NCI-H1048 (cell line): ENCODE data around the gene FAM181A.

Experiments
- DNase-seq: peaks from one replicate; lab custom pipeline; 2025; lab: John Stamatoyannopoulos, UW

The FAM181A gene

GRCh38 chr14:93950948-93951634 lies 23.9 kb downstream of the FAM181A start:
- no peak for DNase-seq

DNA sequence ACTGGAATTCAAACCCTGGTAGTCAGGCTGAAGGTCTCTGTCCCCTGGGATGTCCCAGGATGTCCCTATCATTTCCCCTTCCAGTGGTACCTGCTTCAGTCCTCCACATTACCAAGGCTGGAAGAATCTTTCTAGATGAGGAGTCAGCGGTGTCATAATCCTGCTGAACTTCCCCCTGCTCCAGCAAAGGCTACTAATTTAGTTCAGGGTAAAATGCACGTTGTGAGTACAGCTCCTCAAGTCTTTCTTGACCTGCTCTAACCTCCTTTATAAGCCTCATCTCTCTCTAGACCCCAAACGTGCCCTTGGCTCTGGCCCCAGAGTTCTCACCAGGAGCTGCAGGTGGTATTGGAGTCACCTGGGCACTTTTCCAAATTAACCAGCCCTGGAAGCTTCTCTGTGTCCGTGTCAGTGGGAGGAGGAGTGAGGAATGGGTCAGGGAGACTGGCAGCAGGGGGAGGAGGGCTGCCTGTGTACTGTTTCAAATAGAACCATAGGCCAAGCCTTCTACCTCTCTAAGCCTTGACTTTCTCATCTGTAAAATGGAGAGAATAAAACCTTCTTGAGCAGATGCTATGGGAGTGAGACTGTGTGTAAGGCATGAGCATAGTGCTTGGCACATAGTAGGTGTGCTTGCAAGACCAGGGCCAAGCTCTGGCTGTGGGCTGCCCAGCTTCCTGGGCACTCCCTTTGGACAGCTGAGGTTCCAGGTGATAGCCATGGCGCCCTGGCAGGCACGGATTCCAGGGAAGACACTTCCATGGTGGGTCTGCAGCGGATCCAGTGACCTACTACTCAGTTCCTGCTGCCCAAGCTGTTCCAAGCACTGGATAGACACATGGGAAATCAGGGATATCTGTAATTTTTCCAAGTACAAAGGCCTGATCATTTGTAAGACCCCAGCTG lies 24.7 kb downstream of the FAM181A start:
- DNase-seq, result no peak

GRCh38 chr14:93952829-93953228 lies 25.7 kb downstream of the FAM181A start:
- DNase-seq, result no peak

DNA sequence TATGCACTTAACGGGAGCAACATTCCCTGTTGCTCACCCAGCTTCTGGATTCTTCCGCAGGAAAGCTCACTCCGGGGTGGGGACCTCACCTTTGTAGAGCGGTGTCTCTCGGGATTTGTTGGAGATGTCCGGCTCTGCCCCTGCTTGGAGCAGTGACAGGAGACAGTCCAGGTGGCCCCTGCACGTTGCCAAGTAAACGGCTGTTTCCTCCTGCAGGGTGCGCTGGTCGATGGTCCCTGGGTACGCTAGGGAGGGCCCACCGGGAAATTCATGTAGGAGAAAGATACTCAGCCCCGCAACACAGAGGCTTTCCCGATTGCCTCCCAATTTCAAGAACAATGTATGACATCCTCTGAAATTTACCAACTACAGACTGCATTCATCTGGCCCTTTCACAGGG lies 26.1 kb downstream of the FAM181A start:
- DNase-seq, result no peak

DNA sequence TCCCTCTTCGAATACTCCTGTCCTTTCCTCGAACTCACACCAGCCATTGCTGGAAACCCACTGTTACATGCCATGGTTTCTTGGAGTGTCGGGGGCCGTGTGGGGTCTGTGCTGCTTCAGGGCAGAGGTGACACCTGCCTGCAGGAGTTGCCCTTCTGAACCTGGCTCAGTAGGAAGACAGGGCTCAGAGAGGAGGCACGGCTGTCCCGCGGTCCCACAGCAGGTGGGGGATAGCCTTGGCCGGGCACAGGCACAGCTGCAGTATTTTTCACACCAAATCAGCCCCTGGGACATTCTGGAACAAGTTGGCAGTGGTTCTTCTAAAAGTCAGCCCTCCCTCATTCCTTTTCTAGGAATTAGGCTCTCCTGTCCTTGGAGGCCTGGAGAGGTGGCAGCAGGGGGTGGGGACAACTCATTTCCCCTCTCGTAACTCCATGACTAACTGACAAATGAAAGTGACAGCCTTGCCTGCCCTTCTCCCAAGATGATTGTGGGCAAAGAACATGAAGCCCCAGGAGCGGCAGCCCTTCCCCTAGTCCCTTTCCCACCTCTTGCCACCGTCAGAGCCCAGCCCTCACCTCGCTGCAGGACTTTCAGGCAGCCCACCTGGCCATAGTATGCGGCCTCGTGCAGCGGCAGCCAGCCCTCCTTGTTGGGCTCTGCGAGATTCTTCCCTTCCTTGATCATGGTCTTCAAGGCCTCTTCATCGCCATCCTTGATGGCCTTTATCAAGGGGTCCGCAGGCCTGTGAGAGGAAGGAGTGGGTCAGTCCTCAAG lies 26.8 kb downstream of the FAM181A start:
- no peak for DNase-seq

GRCh38 chr14:93954516-93954830 lies 27.3 kb downstream of the FAM181A start:
- DNase-seq, result no peak

DNA sequence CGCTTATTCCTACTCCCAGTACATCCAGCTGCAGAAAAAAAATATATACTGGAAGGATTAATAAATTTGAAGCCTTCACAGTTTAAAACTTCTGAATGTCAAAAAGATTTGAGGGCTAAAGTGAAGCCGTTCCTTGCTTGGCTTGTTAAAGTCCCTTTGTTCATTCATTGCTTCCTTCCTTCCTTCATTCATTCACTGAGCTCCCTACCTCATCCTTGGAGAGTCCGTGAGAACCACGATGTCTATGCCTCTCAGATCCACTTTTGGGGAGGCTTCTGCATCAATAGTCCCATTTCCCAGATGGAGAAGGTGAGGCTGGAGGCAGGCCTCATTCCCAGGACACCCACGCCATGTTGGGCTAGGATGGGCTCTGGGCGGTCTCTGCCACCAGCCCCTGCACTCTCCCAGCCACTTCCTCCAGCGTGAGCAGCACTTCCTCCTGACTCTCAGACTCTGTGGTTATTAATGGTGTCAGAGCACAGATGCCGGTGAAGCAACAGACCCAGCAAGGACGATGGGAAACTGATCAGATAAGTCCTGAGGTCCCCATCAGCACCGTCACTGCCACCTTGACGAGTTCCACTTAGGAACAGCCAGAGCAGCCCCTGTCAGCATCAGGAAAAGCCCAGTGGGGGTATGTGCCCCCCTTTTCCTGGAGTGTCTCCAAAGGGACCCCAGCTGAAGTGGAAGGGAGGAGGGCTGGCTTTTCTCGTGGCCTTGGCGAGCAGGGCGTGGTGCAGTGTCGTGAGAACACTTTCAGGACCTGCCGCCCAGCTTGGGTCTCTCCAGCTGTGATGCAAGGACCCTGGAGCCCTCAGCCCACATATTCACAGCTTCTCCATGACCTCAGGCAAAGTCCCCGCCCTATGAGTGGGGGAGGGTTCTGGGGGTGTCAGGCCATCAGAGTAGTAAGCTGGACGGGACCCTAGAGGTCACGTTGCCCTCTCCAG lies 28.0 kb downstream of the FAM181A start:
- DNase-seq, result no peak

- DNase-seq, result no peak
Observed at GRCh38 chr14:93955850-93956481, 28.8 kb downstream of the FAM181A start.

GRCh38 chr14:93956514-93957332 lies 29.6 kb downstream of the FAM181A start:
- DNase-seq, result no peak

DNA sequence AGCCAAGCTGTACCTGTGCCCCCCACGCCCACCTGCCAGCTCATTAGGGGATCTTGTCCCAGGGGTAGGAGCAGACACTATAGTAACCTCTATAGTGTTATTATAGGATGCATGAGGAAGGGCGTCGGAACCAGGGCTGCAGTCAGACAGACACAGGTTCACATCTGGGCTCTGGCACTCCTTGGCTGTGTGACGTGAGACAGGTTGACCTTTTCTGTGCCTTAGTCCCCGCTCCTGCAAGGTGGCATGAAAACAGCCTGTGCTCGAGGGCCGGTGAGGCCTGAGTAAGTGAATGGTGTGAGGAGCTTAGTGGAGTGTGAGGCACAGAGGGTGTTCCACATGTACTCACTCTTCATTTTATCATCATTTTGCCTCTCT lies 30.2 kb downstream of the FAM181A start:
- DNase-seq, result no peak

- no peak for DNase-seq
Observed at GRCh38 chr14:93957751-93958566, 30.8 kb downstream of the FAM181A start.

GRCh38 chr14:93958567-93959238 lies 31.6 kb downstream of the FAM181A start:
- no peak for DNase-seq

DNA sequence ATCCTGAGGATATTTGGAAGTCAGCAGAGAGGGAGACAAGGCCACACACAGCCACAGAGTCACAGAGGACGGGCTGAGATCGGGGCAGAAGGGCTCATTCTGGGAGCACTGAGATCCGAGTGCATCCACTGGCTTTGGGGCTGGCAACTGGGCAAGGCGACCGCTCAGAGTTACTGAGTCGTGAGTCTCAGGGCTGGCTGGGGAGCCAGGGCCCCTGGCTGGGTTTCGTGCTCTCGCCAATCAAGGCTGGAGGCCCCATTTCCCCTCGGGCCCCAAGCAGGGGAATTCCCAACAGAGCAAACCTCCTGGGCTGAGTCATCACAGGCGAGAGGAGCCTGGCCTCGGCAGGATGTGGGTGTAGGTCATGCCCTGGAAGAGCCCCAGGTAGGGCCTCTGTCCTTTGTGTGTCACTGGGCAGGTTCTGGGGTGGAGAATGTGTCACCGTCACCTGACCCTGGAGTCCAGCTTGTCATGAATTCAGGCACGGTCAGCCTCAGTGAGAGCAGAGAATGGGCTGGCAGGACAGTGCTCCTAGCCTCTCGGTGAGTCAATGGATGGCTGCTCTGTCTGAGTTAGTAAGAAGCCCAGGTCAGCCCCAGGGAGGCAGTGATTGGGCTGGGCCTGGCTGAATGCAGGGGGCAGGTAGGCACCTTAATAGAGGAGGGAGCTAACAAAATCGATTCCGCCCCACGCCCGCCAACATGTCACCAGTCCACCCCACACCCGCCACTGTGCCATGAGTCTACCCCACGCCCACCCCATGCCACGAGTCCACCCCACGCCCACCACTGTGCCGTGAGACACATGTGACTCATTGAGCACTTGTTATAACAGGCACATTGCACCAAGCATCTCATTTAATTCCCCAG lies 32.3 kb downstream of the FAM181A start:
- no peak for DNase-seq

DNA sequence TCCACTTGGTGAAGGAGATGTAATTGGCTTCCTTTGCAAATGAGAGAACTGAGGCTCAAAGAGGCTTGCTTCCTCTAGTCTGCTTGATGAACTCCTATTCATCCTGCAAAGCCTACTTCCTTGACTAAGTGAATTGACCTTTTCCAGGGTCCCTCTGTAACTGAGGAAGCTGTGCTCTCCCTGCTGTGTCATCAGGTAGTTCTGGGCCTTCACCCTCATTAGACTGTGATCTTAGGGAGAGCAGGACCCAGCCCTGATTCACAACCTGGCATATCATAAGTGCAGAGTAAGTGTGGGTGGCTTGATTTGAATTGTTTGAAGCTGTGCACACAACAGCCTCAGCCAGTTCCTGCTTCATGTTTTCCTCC lies 32.9 kb downstream of the FAM181A start:
- DNase-seq, result no peak

DNA sequence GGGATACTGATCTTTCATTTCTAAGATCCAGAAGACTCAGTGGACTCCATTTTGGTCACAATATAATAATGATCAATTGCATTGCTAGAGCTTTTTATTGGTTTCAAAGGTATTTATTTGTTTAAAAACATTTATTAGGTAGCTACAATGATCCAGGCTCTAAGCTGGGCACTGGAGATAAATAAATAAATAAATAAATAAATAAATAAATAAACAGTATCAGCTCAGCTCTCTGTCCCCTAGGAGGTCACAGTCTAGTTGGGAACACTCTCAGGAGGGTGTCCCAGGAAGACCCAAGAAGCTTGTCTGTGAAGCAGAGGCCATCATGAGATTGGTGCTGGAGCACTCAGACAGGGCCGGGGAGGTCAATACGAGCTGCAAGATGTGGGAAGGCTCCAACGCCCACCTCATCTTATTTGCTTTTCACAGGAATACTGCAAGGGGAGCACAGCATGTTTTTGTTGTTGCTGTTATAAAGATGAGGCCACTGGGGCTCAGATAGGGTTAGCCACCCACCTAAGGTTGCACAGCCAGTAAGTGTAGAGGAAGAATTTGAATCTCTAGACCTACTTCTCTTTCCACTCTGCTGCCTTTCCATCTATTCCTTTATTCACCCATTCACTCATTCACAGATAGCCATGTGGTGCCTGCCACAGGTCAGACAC lies 33.8 kb downstream of the FAM181A start:
- no peak for DNase-seq

DNA sequence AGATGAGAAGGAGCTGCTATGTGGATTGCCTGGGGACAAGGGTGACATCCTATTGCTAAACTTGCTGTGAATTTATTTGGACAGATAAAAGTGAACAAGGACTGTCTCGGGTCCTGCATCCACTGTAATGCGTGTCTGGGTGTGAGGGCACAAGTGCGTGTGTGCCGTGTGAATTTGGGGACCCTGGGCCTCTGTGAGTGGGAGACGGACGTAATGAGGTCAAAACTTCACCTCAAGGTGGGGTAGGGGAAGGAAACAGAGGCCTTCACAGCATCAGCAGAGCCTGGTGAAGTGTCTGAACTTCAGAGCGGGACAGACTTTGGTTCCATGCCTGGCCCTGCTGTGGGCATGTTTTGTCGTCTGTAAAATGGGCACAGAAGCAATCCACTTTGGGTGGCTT lies 34.5 kb downstream of the FAM181A start:
- DNase-seq, result no peak
